Astrocyte (in vitro differentiated cells and primary cell): Measurements from ENCODE around the gene SPRR4. TPM values are rescaled to one million over a fixed set of nuclear protein-coding genes. Genes with fewer than 3 reads are reported as not detected.

ENCODE experiments used
- DNase-seq: peaks from one replicate; pipeline ENCODE4 v3.0.0-alpha.2; 2010; ENCODE audit warnings: low read depth
- FAIRE-seq: peaks from 2 replicates; lab custom pipeline; 2011; peaks lifted over from hg19 to GRCh38; lab: Jason Lieb, UNC
- H2AFZ ChIP-seq: 2 replicates; pipeline ENCODE4 v1.6.0; 2012; ENCODE audit warnings: low read depth, low read length, inconsistent platforms
- H3K27ac ChIP-seq: 2 replicates; pipeline ENCODE4 v1.5.1; 2011; ENCODE audit warnings: low read depth, low read length, inconsistent platforms
- H3K27me3 ChIP-seq: 2 replicates; pipeline ENCODE4 v1.6.0; 2011; ENCODE audit warnings: low read length, inconsistent platforms; ENCODE audit not compliant: insufficient read depth
- H3K36me3 ChIP-seq: 2 replicates; pipeline ENCODE4 v1.5.1; 2011; ENCODE audit warnings: low read length, inconsistent platforms; ENCODE audit not compliant: insufficient read depth
- H3K4me1 ChIP-seq: 2 replicates; pipeline ENCODE4 v1.5.1; 2011; ENCODE audit warnings: low read length, inconsistent platforms; ENCODE audit not compliant: insufficient read depth
- H3K4me2 ChIP-seq: 2 replicates; pipeline ENCODE4 v1.6.0; 2012; ENCODE audit warnings: low read length, inconsistent platforms
- H3K4me3 ChIP-seq: 2 replicates; pipeline ENCODE4 v1.5.1; 2011; ENCODE audit warnings: low read depth, mild to moderate bottlenecking, low read length, inconsistent platforms; ENCODE audit not compliant: insufficient read depth
- H3K79me2 ChIP-seq: 2 replicates; pipeline ENCODE4 v1.6.0; 2012; ENCODE audit warnings: mild to moderate bottlenecking, low read length, inconsistent platforms; ENCODE audit not compliant: insufficient read depth
- H3K9ac ChIP-seq: 2 replicates; pipeline ENCODE4 v1.6.0; 2012; ENCODE audit warnings: mild to moderate bottlenecking, low read length, inconsistent platforms
- H3K9me3 ChIP-seq: 2 replicates; pipeline ENCODE4 v1.5.1; 2012; ENCODE audit warnings: low read depth, mild to moderate bottlenecking, low read length, inconsistent platforms; ENCODE audit not compliant: insufficient read depth
- H4K20me1 ChIP-seq: 2 replicates; pipeline ENCODE4 v1.6.0; 2012; ENCODE audit warnings: low read length, inconsistent platforms; ENCODE audit not compliant: insufficient read depth
- H3K27ac Mint-ChIP-seq: one replicate; pipeline ENCODE4 v1.8.0; 2021; ENCODE audit warnings: mild to moderate bottlenecking, mixed read lengths; ENCODE audit not compliant: unreplicated experiment
- H3K27me3 Mint-ChIP-seq: one replicate; pipeline ENCODE4 v1.8.0; 2021; ENCODE audit warnings: low read depth, mixed read lengths; ENCODE audit not compliant: unreplicated experiment
- H3K36me3 Mint-ChIP-seq: one replicate; pipeline ENCODE4 v1.8.0; 2021; ENCODE audit warnings: low read depth, mixed read lengths; ENCODE audit not compliant: unreplicated experiment
- H3K4me1 Mint-ChIP-seq: one replicate; pipeline ENCODE4 v1.8.0; 2021; ENCODE audit warnings: low read depth, mixed read lengths; ENCODE audit not compliant: unreplicated experiment
- H3K4me3 Mint-ChIP-seq: one replicate; pipeline ENCODE4 v1.8.0; 2021; ENCODE audit warnings: mild to moderate bottlenecking, moderate library complexity, mixed read lengths; ENCODE audit not compliant: unreplicated experiment
- H3K9me3 Mint-ChIP-seq: one replicate; pipeline ENCODE4 v1.8.0; 2021; ENCODE audit warnings: mild to moderate bottlenecking, mixed read lengths; ENCODE audit not compliant: unreplicated experiment
- EZH2 ChIP-seq: IDR thresholded peaks from 2 replicates; pipeline ENCODE4 v1.6.1; 2012; ENCODE audit warnings: mild to moderate bottlenecking, low read length, inconsistent platforms; ENCODE audit not compliant: insufficient read depth
- total RNA-seq: library from RNA; stranded (reverse); gene quantifications from 2 replicates; pipeline ENCODE4 v1.2.1, GENCODE V29; 2021
- TF ChIP-seq, protein P1 (sequence below): IDR thresholded peaks from 2 replicates; pipeline ENCODE4 v1.5.1; 2011; ENCODE audit warnings: low read depth, mild to moderate bottlenecking, inconsistent platforms, low read length, moderate library complexity; ENCODE audit not compliant: insufficient read depth

SPRR4 gene
- total RNA-seq, 1 donor from 2014 or later, result not detected

GRCh38 chr1:152940614-152941013 is 29.8 kb upstream of the SPRR4 start:
- no peak overlapping the region for H3K9ac ChIP-seq
- DNase-seq, result no peak
- Mint-ChIP-seq H3K9me3 (peaks cover 2% of the 10 kb centered on the region), H3K27me3 (peaks cover 8% of the 10 kb centered on the region), H3K4me1 (no peaks in the 10 kb centered on the region), H3K36me3 (no peaks in the 10 kb centered on the region), H3K27ac (no peak overlapping the region), H3K4me3 (no peak overlapping the region)
- no peak overlapping the region for H2AFZ ChIP-seq
- H3K79me2 ChIP-seq, result no peaks in the 10 kb centered on the region
- H4K20me1 ChIP-seq, result no peaks in the 10 kb centered on the region
- H3K36me3 ChIP-seq, result no peaks in the 10 kb centered on the region
- no peak overlapping the region for H3K4me3 ChIP-seq
- no peak overlapping the region for H3K4me2 ChIP-seq
- no peak for FAIRE-seq
- no peaks in the 10 kb centered on the region for H3K4me1 ChIP-seq
- TF ChIP-seq, protein P1, sequence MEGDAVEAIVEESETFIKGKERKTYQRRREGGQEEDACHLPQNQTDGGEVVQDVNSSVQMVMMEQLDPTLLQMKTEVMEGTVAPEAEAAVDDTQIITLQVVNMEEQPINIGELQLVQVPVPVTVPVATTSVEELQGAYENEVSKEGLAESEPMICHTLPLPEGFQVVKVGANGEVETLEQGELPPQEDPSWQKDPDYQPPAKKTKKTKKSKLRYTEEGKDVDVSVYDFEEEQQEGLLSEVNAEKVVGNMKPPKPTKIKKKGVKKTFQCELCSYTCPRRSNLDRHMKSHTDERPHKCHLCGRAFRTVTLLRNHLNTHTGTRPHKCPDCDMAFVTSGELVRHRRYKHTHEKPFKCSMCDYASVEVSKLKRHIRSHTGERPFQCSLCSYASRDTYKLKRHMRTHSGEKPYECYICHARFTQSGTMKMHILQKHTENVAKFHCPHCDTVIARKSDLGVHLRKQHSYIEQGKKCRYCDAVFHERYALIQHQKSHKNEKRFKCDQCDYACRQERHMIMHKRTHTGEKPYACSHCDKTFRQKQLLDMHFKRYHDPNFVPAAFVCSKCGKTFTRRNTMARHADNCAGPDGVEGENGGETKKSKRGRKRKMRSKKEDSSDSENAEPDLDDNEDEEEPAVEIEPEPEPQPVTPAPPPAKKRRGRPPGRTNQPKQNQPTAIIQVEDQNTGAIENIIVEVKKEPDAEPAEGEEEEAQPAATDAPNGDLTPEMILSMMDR, result no peak
- no peak for TF ChIP-seq EZH2
- no peaks in the 10 kb centered on the region for H3K9me3 ChIP-seq
- no peaks in the 10 kb centered on the region for H3K27me3 ChIP-seq
- H3K27ac ChIP-seq, result no peak overlapping the region

DNA sequence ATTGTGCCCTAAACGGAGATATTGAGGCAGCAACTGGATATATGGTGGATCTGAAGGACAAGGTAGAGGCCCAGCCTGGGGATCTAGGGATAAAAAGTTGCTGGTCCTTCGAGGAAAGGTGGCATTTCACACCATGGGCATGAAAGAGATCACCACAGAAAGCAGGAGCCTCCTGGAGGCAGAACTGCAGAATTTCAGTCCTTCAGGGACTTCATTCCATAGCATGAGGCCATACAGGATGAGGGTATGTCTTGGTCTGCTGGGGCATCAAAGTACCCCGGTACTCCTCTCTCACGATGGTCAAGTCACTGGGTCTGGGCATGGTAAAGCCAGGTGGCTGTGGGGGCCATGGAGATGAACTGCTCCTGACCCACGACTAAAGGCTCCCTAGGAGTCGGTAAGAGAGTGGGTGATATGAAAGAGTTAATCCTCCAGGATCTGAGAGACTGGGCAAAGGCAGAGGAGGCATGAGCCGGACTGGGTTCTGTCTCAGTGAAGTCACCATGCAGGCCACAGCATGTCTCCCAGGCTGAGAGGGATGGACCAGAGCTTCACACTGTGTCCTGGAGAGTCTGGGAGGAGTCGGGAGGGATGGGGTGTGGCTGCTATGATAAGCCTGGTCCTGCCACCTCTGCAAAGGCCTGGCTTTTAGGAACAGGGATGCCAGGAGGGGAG is 29.3 kb upstream of the SPRR4 start:
- Mint-ChIP-seq H3K27ac (no peak overlapping the region), H3K4me3 (no peak overlapping the region), H3K4me1 (peaks cover under 1% of the 10 kb centered on the region), H3K27me3 (peaks cover 9% of the 10 kb centered on the region), H3K36me3 (no peaks in the 10 kb centered on the region), H3K9me3 (peaks cover 2% of the 10 kb centered on the region)
- Histone ChIP-seq H4K20me1 (no peaks in the 10 kb centered on the region), H3K4me1 (no peaks in the 10 kb centered on the region), H3K79me2 (no peaks in the 10 kb centered on the region), H3K9me3 (no peaks in the 10 kb centered on the region), H2AFZ (no peak overlapping the region), H3K27ac (no peak overlapping the region), H3K4me2 (no peak overlapping the region), H3K4me3 (no peak overlapping the region), H3K36me3 (no peaks in the 10 kb centered on the region), H3K27me3 (no peaks in the 10 kb centered on the region), H3K9ac (no peak overlapping the region)
- no peak for DNase-seq
- TF ChIP-seq, protein P1, result no peak
- no peak for TF ChIP-seq EZH2
- FAIRE-seq, result no peak

- FAIRE-seq, result no peak
- no peaks in the 10 kb centered on the region for H3K9me3 ChIP-seq
- no peak for TF ChIP-seq EZH2
- TF ChIP-seq, protein P1, result no peak
- Mint-ChIP-seq H3K36me3 (no peaks in the 10 kb centered on the region), H3K4me3 (no peak overlapping the region), H3K27me3 (peaks cover 12% of the 10 kb centered on the region), H3K4me1 (peaks cover 2% of the 10 kb centered on the region), H3K9me3 (peaks cover 2% of the 10 kb centered on the region), H3K27ac (no peak overlapping the region)
- H4K20me1 ChIP-seq, result no peaks in the 10 kb centered on the region
- no peak overlapping the region for H3K9ac ChIP-seq
- no peaks in the 10 kb centered on the region for H3K4me1 ChIP-seq
- H3K4me3 ChIP-seq, result no peak overlapping the region
- DNase-seq, result no peak
- no peak overlapping the region for H3K27ac ChIP-seq
- H2AFZ ChIP-seq, result no peak overlapping the region
- H3K36me3 ChIP-seq, result no peaks in the 10 kb centered on the region
- H3K27me3 ChIP-seq, result no peaks in the 10 kb centered on the region
- no peaks in the 10 kb centered on the region for H3K79me2 ChIP-seq
- no peak overlapping the region for H3K4me2 ChIP-seq
Observed at GRCh38 chr1:152942161-152942560, 28.3 kb upstream of the SPRR4 start.
